ENCODE measurements around the gene IL17RB. TPM values are rescaled to one million over a fixed set of nuclear protein-coding genes. Genes with fewer than 3 reads are reported as not detected.

Gene IL17RB
- total RNA-seq, 1 experiment from 2014 or later, result not detected

GRCh38 chr3:53833053-53833645 lies 13.2 kb upstream of the IL17RB start:
- H3K4me1 ChIP-seq (ENCODE audit: low read length), result no peaks in the 10 kb centered on the region
- no peaks in the 10 kb centered on the region for H3K79me2 ChIP-seq (ENCODE audit: low read length)
- no peaks in the 10 kb centered on the region for H3K9me3 ChIP-seq (ENCODE audit: low read length)
- peak; percentile 55 for DNase-seq
- H3K9me2 ChIP-seq (replicated peaks; ENCODE audit: insufficient read depth, low read length), result no peaks in the 10 kb centered on the region
- no peak overlapping the region for H3K4me2 ChIP-seq (ENCODE audit: low read depth, low read length, poor library complexity, severe bottlenecking)
- no peak overlapping the region for H2AFZ ChIP-seq (ENCODE audit: low read length)
- no peaks in the 10 kb centered on the region for H4K20me1 ChIP-seq (ENCODE audit: insufficient read depth, low read depth, low read length)
- no peak overlapping the region for H3K27ac ChIP-seq (ENCODE audit: low read length)
- no peaks in the 10 kb centered on the region for H3K27me3 ChIP-seq (ENCODE audit: low read length)
- H3K4me3 ChIP-seq (ENCODE audit: low read length), result no peak overlapping the region
- H3K36me3 ChIP-seq (ENCODE audit: insufficient read depth, low read length), result no peaks in the 10 kb centered on the region
- no peak overlapping the region for H3K9ac ChIP-seq (ENCODE audit: low read length)

DNA sequence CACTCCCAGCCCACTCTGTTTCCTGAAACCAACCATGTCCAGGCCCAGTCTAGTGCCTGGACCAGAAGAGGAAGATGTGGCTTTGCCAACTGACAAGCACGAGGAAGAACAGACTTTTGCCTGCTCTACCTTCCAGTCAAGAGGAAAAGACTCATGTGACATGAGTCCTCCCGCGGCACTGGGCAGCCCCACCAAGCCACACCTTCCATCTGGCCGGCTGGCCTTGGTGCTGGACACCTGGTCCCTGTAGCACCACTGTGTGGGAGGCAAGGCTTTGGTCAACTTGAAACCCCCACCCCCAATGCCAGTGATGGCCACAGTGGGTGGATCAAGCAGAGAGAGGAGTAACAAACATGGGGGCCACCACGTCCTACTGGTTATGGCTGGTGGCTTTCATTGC lies 12.7 kb upstream of the IL17RB start:
- no peaks in the 10 kb centered on the region for H3K27me3 ChIP-seq (ENCODE audit: low read length)
- H3K4me3 ChIP-seq (ENCODE audit: low read length), result no peak overlapping the region
- H3K36me3 ChIP-seq (ENCODE audit: insufficient read depth, low read length), result no peaks in the 10 kb centered on the region
- no peak for DNase-seq
- H3K4me1 ChIP-seq (ENCODE audit: low read length), result no peaks in the 10 kb centered on the region
- no peaks in the 10 kb centered on the region for H4K20me1 ChIP-seq (ENCODE audit: insufficient read depth, low read depth, low read length)
- no peak overlapping the region for H2AFZ ChIP-seq (ENCODE audit: low read length)
- H3K9ac ChIP-seq (ENCODE audit: low read length), result no peak overlapping the region
- no peaks in the 10 kb centered on the region for H3K9me3 ChIP-seq (ENCODE audit: low read length)
- no peaks in the 10 kb centered on the region for H3K79me2 ChIP-seq (ENCODE audit: low read length)
- H3K9me2 ChIP-seq (replicated peaks; ENCODE audit: insufficient read depth, low read length), result no peaks in the 10 kb centered on the region
- no peak overlapping the region for H3K27ac ChIP-seq (ENCODE audit: low read length)
- no peak overlapping the region for H3K4me2 ChIP-seq (ENCODE audit: low read depth, low read length, poor library complexity, severe bottlenecking)

DNA sequence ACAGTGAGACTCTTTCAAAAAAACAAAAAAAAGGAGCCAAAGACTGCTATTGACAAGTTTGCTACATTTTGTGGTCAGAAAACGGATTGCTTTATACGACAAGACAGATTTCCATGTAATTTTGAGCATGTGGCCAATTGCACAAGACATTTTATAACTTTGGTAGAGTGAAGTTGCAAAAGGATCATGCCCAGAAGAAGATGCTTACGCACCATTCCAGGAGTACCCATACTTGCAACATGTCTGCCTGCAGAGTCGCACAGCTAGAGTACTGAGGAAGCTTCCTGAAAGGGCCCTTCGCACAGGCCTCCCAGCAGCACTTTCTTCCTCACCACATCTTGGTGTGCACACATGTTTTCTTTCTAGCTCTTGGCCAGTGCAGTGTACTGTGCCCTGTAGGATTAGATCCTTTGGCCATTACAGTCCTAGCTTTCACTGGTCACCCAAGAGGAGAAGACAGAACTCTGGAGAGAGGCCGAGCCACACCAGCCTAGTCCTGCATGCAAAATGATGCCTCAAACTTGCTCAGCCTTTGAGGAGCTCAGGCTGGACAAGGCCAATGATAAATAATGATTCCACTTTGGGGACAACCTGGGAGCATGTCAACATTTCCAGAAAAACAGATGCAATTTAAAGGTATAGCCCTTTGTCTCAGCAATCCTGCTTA lies 11.8 kb upstream of the IL17RB start:
- Histone ChIP-seq H3K9me2 (replicated peaks; ENCODE audit: insufficient read depth, low read length) (no peaks in the 10 kb centered on the region), H3K27me3 (ENCODE audit: low read length) (no peaks in the 10 kb centered on the region), H3K4me3 (ENCODE audit: low read length) (no peak overlapping the region), H3K36me3 (ENCODE audit: insufficient read depth, low read length) (no peaks in the 10 kb centered on the region), H3K9ac (ENCODE audit: low read length) (no peak overlapping the region), H3K9me3 (ENCODE audit: low read length) (no peaks in the 10 kb centered on the region), H3K4me1 (ENCODE audit: low read length) (no peaks in the 10 kb centered on the region), H4K20me1 (ENCODE audit: insufficient read depth, low read depth, low read length) (no peaks in the 10 kb centered on the region), H3K27ac (ENCODE audit: low read length) (no peak overlapping the region), H3K4me2 (ENCODE audit: low read depth, low read length, poor library complexity, severe bottlenecking) (no peak overlapping the region), H3K79me2 (ENCODE audit: low read length) (no peaks in the 10 kb centered on the region), H2AFZ (ENCODE audit: low read length) (no peak overlapping the region)
- DNase-seq, result no peak

- no peak overlapping the region for H3K4me3 ChIP-seq (ENCODE audit: low read length)
- H2AFZ ChIP-seq (ENCODE audit: low read length), result no peak overlapping the region
- H3K9me3 ChIP-seq (ENCODE audit: low read length), result no peaks in the 10 kb centered on the region
- H3K9ac ChIP-seq (ENCODE audit: low read length), result no peak overlapping the region
- DNase-seq, result no peak
- H3K4me1 ChIP-seq (ENCODE audit: low read length), result no peaks in the 10 kb centered on the region
- H4K20me1 ChIP-seq (ENCODE audit: insufficient read depth, low read depth, low read length), result no peaks in the 10 kb centered on the region
- H3K27me3 ChIP-seq (ENCODE audit: low read length), result no peaks in the 10 kb centered on the region
- H3K9me2 ChIP-seq (replicated peaks; ENCODE audit: insufficient read depth, low read length), result no peaks in the 10 kb centered on the region
- H3K4me2 ChIP-seq (ENCODE audit: low read depth, low read length, poor library complexity, severe bottlenecking), result no peak overlapping the region
- H3K79me2 ChIP-seq (ENCODE audit: low read length), result no peaks in the 10 kb centered on the region
- H3K27ac ChIP-seq (ENCODE audit: low read length), result no peak overlapping the region
- no peaks in the 10 kb centered on the region for H3K36me3 ChIP-seq (ENCODE audit: insufficient read depth, low read length)
Measured at GRCh38 chr3:53835257-53835656, 11.1 kb upstream of the IL17RB start.

- H3K4me2 ChIP-seq (ENCODE audit: low read depth, low read length, poor library complexity, severe bottlenecking), result no peak overlapping the region
- no peaks in the 10 kb centered on the region for H4K20me1 ChIP-seq (ENCODE audit: insufficient read depth, low read depth, low read length)
- H3K9ac ChIP-seq (ENCODE audit: low read length), result no peak overlapping the region
- no peak overlapping the region for H3K4me3 ChIP-seq (ENCODE audit: low read length)
- no peaks in the 10 kb centered on the region for H3K27me3 ChIP-seq (ENCODE audit: low read length)
- H3K9me3 ChIP-seq (ENCODE audit: low read length), result no peaks in the 10 kb centered on the region
- H2AFZ ChIP-seq (ENCODE audit: low read length), result no peak overlapping the region
- H3K27ac ChIP-seq (ENCODE audit: low read length), result no peak overlapping the region
- no peaks in the 10 kb centered on the region for H3K9me2 ChIP-seq (replicated peaks; ENCODE audit: insufficient read depth, low read length)
- no peaks in the 10 kb centered on the region for H3K79me2 ChIP-seq (ENCODE audit: low read length)
- DNase-seq, result no peak
- H3K36me3 ChIP-seq (ENCODE audit: insufficient read depth, low read length), result no peaks in the 10 kb centered on the region
- no peaks in the 10 kb centered on the region for H3K4me1 ChIP-seq (ENCODE audit: low read length)
Measured at GRCh38 chr3:53836084-53836872, 10.1 kb upstream of the IL17RB start.

GRCh38 chr3:53837331-53837730 lies 9.0 kb upstream of the IL17RB start:
- no peak overlapping the region for H3K4me2 ChIP-seq (ENCODE audit: low read depth, low read length, poor library complexity, severe bottlenecking)
- H2AFZ ChIP-seq (ENCODE audit: low read length), result no peak overlapping the region
- no peaks in the 10 kb centered on the region for H3K79me2 ChIP-seq (ENCODE audit: low read length)
- H3K36me3 ChIP-seq (ENCODE audit: insufficient read depth, low read length), result no peaks in the 10 kb centered on the region
- no peaks in the 10 kb centered on the region for H3K4me1 ChIP-seq (ENCODE audit: low read length)
- H3K27ac ChIP-seq (ENCODE audit: low read length), result no peak overlapping the region
- H3K4me3 ChIP-seq (ENCODE audit: low read length), result no peak overlapping the region
- DNase-seq, result no peak
- no peaks in the 10 kb centered on the region for H3K27me3 ChIP-seq (ENCODE audit: low read length)
- no peaks in the 10 kb centered on the region for H3K9me2 ChIP-seq (replicated peaks; ENCODE audit: insufficient read depth, low read length)
- no peaks in the 10 kb centered on the region for H3K9me3 ChIP-seq (ENCODE audit: low read length)
- no peak overlapping the region for H3K9ac ChIP-seq (ENCODE audit: low read length)
- no peaks in the 10 kb centered on the region for H4K20me1 ChIP-seq (ENCODE audit: insufficient read depth, low read depth, low read length)

GRCh38 chr3:53841296-53841695 lies 5.1 kb upstream of the IL17RB start:
- Histone ChIP-seq H4K20me1 (ENCODE audit: insufficient read depth, low read depth, low read length) (no peaks in the 10 kb centered on the region), H3K9me2 (replicated peaks; ENCODE audit: insufficient read depth, low read length) (no peaks in the 10 kb centered on the region), H3K9ac (ENCODE audit: low read length) (no peak overlapping the region), H3K4me1 (ENCODE audit: low read length) (no peaks in the 10 kb centered on the region), H3K4me2 (ENCODE audit: low read depth, low read length, poor library complexity, severe bottlenecking) (no peak overlapping the region), H3K4me3 (ENCODE audit: low read length) (no peak overlapping the region), H3K27ac (ENCODE audit: low read length) (no peak overlapping the region), H3K27me3 (ENCODE audit: low read length) (no peaks in the 10 kb centered on the region), H3K9me3 (ENCODE audit: low read length) (no peaks in the 10 kb centered on the region), H3K79me2 (ENCODE audit: low read length) (no peaks in the 10 kb centered on the region), H3K36me3 (ENCODE audit: insufficient read depth, low read length) (no peaks in the 10 kb centered on the region), H2AFZ (ENCODE audit: low read length) (no peak overlapping the region)
- DNase-seq, result no peak

GRCh38 chr3:53842436-53843194 lies 3.8 kb upstream of the IL17RB start:
- H3K4me1 ChIP-seq (ENCODE audit: low read length), result no peaks in the 10 kb centered on the region
- H3K36me3 ChIP-seq (ENCODE audit: insufficient read depth, low read length), result no peaks in the 10 kb centered on the region
- no peak overlapping the region for H2AFZ ChIP-seq (ENCODE audit: low read length)
- H3K27ac ChIP-seq (ENCODE audit: low read length), result no peak overlapping the region
- no peak for DNase-seq
- no peak overlapping the region for H3K4me2 ChIP-seq (ENCODE audit: low read depth, low read length, poor library complexity, severe bottlenecking)
- H3K79me2 ChIP-seq (ENCODE audit: low read length), result no peaks in the 10 kb centered on the region
- H3K4me3 ChIP-seq (ENCODE audit: low read length), result no peak overlapping the region
- H3K27me3 ChIP-seq (ENCODE audit: low read length), result no peaks in the 10 kb centered on the region
- H3K9ac ChIP-seq (ENCODE audit: low read length), result no peak overlapping the region
- no peaks in the 10 kb centered on the region for H3K9me2 ChIP-seq (replicated peaks; ENCODE audit: insufficient read depth, low read length)
- H3K9me3 ChIP-seq (ENCODE audit: low read length), result no peaks in the 10 kb centered on the region
- H4K20me1 ChIP-seq (ENCODE audit: insufficient read depth, low read depth, low read length), result no peaks in the 10 kb centered on the region
